ENCODE data around the gene RAD51B. TPM values are rescaled to one million over a fixed set of nuclear protein-coding genes. Genes with fewer than 3 reads are reported as not detected.

The RAD51B gene
- total RNA-seq, 1 donor from 2014 or later, result 16.7 TPM

DNA sequence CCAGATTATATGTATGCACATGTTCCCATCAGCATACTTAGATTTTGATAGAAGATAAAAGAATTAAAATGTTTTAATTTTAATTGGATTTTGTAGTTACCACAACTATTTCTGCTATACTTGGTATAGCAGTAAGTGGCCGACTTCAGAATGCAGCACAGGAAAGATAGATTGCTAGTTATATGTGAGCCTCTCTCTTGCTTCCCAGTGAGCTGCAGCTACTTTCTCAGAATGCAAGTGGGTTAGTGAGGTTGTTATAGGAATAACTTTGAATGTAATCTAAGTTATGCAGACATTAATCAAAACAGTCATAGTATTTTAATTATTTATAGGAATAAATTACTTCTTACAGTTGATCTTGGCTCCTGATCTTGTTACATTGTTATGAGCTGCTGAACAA, 240.6 kb downstream of the RAD51B start:
- TF ChIP-seq, protein P1, sequence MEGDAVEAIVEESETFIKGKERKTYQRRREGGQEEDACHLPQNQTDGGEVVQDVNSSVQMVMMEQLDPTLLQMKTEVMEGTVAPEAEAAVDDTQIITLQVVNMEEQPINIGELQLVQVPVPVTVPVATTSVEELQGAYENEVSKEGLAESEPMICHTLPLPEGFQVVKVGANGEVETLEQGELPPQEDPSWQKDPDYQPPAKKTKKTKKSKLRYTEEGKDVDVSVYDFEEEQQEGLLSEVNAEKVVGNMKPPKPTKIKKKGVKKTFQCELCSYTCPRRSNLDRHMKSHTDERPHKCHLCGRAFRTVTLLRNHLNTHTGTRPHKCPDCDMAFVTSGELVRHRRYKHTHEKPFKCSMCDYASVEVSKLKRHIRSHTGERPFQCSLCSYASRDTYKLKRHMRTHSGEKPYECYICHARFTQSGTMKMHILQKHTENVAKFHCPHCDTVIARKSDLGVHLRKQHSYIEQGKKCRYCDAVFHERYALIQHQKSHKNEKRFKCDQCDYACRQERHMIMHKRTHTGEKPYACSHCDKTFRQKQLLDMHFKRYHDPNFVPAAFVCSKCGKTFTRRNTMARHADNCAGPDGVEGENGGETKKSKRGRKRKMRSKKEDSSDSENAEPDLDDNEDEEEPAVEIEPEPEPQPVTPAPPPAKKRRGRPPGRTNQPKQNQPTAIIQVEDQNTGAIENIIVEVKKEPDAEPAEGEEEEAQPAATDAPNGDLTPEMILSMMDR (conservative IDR thresholded peaks at IDR 0.05), result no peak

DNA sequence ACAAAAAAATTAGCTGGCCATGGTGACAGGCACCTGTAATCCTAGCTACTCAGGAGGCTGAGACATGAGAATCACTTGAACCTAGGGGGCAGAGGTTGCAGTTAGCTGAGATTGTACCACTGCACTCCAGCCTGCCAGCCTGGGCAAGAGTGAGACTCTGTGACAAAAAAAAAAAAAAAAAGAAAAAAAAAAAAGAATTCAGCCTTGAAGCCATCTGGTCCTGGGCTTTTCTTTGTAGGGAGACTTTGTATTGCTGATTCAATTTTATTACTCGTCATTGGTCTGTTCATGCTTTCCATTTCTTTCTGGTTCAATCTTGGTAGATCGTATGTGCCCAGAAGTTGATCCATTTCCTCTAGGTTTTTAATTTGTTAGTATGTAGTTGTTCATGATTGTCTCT, 243.1 kb downstream of the RAD51B start:
- no peak for DNase-seq (ENCODE audit: low read depth, low spot score)
- peaks cover 14% of the 10 kb centered on the region for H3K9me3 Mint-ChIP-seq
- H3K27ac Mint-ChIP-seq (ENCODE audit: unreplicated experiment), result no peak overlapping the region
- TF ChIP-seq, protein P1 (conservative IDR thresholded peaks at IDR 0.05), result no peak
- peaks cover 13% of the 10 kb centered on the region for H3K36me3 Mint-ChIP-seq (ENCODE audit: low read depth)
- no peaks in the 10 kb centered on the region for H3K27me3 Mint-ChIP-seq (ENCODE audit: low read depth)
- no peaks in the 10 kb centered on the region for H3K4me1 Mint-ChIP-seq
- H3K4me3 Mint-ChIP-seq, result no peak overlapping the region

More for the DNA sequence above, 240.6 kb downstream of the RAD51B start:
- peaks cover 14% of the 10 kb centered on the region for H3K9me3 Mint-ChIP-seq
- no peaks in the 10 kb centered on the region for H3K27me3 Mint-ChIP-seq (ENCODE audit: low read depth)
- no peak for DNase-seq (ENCODE audit: low read depth, low spot score)
- H3K36me3 Mint-ChIP-seq (ENCODE audit: low read depth), result peaks cover 13% of the 10 kb centered on the region
- H3K4me3 Mint-ChIP-seq, result no peak overlapping the region
- no peaks in the 10 kb centered on the region for H3K4me1 Mint-ChIP-seq
- H3K27ac Mint-ChIP-seq (ENCODE audit: unreplicated experiment), result no peak overlapping the region

DNA sequence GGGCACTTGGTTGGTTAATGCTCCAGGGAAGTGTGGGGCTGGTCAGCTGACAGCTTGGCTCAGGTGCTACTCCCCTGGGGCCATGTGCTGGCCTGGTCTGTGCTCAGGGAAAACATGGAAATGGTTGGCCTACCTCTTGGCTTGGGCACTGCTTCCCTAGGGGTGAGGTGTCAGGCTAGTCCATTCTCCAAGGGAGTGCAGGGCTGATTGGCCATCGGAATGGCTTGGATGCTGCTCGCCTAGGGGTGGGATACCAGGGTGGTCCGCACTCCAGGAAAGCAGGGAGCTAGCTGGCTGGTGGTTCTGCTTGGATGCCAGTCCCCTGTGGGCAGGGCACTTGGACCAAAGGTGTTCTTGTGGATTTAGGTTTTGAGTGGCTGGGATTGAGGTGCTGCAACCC, 245.7 kb downstream of the RAD51B start:
- TF ChIP-seq, protein P1 (conservative IDR thresholded peaks at IDR 0.05), result no peak
- peaks cover 13% of the 10 kb centered on the region for H3K36me3 Mint-ChIP-seq (ENCODE audit: low read depth)
- no peak overlapping the region for H3K4me3 Mint-ChIP-seq
- H3K27me3 Mint-ChIP-seq (ENCODE audit: low read depth), result no peaks in the 10 kb centered on the region
- H3K9me3 Mint-ChIP-seq, result peaks cover 20% of the 10 kb centered on the region
- no peaks in the 10 kb centered on the region for H3K4me1 Mint-ChIP-seq
- no peak for DNase-seq (ENCODE audit: low read depth, low spot score)
- no peak overlapping the region for H3K27ac Mint-ChIP-seq (ENCODE audit: unreplicated experiment)

DNA sequence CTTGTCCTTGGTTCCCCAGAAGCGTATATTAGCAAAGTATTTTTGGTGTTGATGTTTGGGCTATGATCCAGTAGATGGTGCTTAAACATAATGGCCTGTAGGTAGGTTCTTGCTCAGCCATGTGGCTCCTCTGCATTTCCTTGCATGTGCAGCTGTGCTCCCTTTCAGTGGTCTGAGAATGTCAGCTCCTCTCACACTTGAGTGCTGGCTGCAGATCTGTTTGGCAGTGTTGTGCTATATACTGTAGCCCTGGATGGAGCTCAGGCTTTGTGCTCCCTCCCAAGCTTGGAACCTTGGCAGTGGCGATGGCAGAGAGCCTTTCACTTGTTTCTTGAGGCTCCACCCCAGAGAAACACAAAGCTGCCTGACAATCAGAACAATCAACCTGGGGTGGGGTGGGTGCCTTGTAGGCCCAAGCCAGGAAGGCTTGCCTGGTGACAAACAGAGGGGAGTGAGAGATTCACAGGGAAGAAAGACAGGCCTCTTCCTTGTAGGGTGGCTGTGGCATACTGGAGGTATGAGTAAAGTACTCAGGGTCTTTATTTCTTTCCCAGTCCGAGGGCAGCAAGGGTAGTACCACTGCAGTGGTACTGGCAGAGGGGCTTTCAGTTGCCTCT, 255.3 kb downstream of the RAD51B start:
- H3K27ac Mint-ChIP-seq (ENCODE audit: unreplicated experiment), result peak overlapping the region; percentile 97
- peaks cover 28% of the 10 kb centered on the region for H3K36me3 Mint-ChIP-seq (ENCODE audit: low read depth)
- peaks cover 20% of the 10 kb centered on the region for H3K4me1 Mint-ChIP-seq
- H3K9me3 Mint-ChIP-seq, result peaks cover 31% of the 10 kb centered on the region
- no peaks in the 10 kb centered on the region for H3K27me3 Mint-ChIP-seq (ENCODE audit: low read depth)
- TF ChIP-seq, protein P1 (conservative IDR thresholded peaks at IDR 0.05), result no peak
- no peak for DNase-seq (ENCODE audit: low read depth, low spot score)
- H3K4me3 Mint-ChIP-seq, result no peak overlapping the region

DNA sequence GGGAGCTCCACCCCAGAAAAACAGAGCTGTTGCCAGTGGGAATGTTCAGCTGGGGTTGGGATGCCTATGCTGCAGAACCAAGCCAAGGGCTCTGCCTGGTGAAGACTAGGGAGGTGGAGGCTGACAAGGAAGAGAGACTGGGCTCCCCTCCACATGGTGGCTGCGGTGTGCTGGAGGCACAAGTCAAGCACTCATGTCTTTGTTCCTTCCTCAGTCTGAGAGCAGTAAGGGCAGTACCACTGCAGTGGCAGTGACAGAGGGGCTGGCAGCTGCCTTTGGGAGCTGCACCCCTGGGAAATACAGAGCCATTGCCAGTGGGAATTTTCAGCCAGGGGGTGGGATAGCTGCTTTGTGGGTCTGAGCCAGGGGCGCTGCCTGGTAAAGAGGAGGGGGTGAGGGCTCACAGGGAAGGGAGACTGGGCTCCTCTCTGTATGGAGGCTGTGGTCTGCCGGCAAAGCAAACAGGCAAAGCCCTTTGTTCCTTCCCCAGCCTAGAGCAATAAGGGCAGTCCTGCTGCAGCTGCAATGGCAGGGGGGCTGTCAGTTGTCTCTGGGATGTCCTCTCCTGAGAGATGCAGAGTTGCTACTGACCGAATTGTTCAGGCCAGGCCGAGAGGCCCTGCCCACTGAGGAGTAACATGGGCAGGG, 255.9 kb downstream of the RAD51B start:
- TF ChIP-seq, protein P1 (conservative IDR thresholded peaks at IDR 0.05), result no peak
- no peak for DNase-seq (ENCODE audit: low read depth, low spot score)
- Mint-ChIP-seq H3K36me3 (ENCODE audit: low read depth) (peaks cover 28% of the 10 kb centered on the region), H3K27me3 (ENCODE audit: low read depth) (no peaks in the 10 kb centered on the region), H3K27ac (ENCODE audit: unreplicated experiment) (peak overlapping the region; percentile 97), H3K4me1 (peaks cover 27% of the 10 kb centered on the region), H3K9me3 (peaks cover 27% of the 10 kb centered on the region), H3K4me3 (no peak overlapping the region)
